GM23338 (cell line): ENCODE measurements around the gene IRGC. TPM values are rescaled to one million over a fixed set of nuclear protein-coding genes. Genes with fewer than 3 reads are reported as not detected.

Experiments used
- ATAC-seq: fragments of 200-7000 bp; cut with Tn5 transposase; 3 replicates; pipeline ENCODE4 v1.9.1; 2020
- DNase-seq: peaks from one replicate; pipeline ENCODE4 v3.0.0-alpha.2; 2015; ENCODE audit warnings: low spot score
- H2AFZ ChIP-seq: fragments of 200-600 bp; sonication (generic); 2 replicates; pipeline ENCODE4 v1.8.0; 2016; ENCODE audit warnings: antibody characterized with exemption, mild to moderate bottlenecking, moderate library complexity
- H3F3A ChIP-seq: fragments of 200-600 bp; sonication (generic); replicated peaks from 2 replicates; pipeline ENCODE4 v1.8.0; 2017; ENCODE audit warnings: antibody characterized with exemption, mixed run types, low read depth
- H3K27ac ChIP-seq: fragments of 200-600 bp; sonication (generic); 2 replicates; pipeline ENCODE4 v1.6.1; 2016; ENCODE audit warnings: low read depth
- H3K27me3 ChIP-seq: fragments of 200-600 bp; sonication (generic); 2 replicates; pipeline ENCODE4 v1.8.0; 2016; ENCODE audit warnings: mild to moderate bottlenecking, mixed run types, moderate library complexity; ENCODE audit not compliant: insufficient read depth
- H3K36me3 ChIP-seq: fragments of 200-600 bp; sonication (generic); 2 replicates; pipeline ENCODE4 v1.8.0; 2016; ENCODE audit warnings: mild to moderate bottlenecking; ENCODE audit not compliant: insufficient read depth
- H3K4me1 ChIP-seq: fragments of 200-600 bp; sonication (generic); 2 replicates; pipeline ENCODE4 v1.8.0; 2016; ENCODE audit warnings: mild to moderate bottlenecking, moderate library complexity; ENCODE audit not compliant: insufficient read depth
- H3K4me2 ChIP-seq: fragments of 200-600 bp; sonication (generic); 2 replicates; pipeline ENCODE4 v1.7.1; 2017; ENCODE audit warnings: mixed run types
- H3K4me3 ChIP-seq: fragments of 200-600 bp; sonication (generic); 2 replicates; pipeline ENCODE4 v1.6.1; 2016; ENCODE audit warnings: mixed run types
- H3K79me2 ChIP-seq: fragments of 200-600 bp; sonication (generic); replicated peaks from 2 replicates; pipeline ENCODE4 v1.8.0; 2017; ENCODE audit warnings: mild to moderate bottlenecking; ENCODE audit not compliant: insufficient read depth
- H3K9me2 ChIP-seq: fragments of 200-600 bp; sonication (generic); 2 replicates; pipeline ENCODE4 v1.8.0; 2017; ENCODE audit not compliant: insufficient read depth
- H4K20me1 ChIP-seq: fragments of 200-600 bp; sonication (generic); replicated peaks from 2 replicates; pipeline ENCODE4 v1.8.0; 2017; ENCODE audit warnings: mild to moderate bottlenecking; ENCODE audit not compliant: insufficient read depth
- H3K27ac Mint-ChIP-seq: 2 replicates; pipeline ENCODE4 v1.8.0; 2020; ENCODE audit warnings: inconsistent platforms, mild to moderate bottlenecking, moderate library complexity, mixed read lengths
- H3K27me3 Mint-ChIP-seq: 3 replicates; pipeline ENCODE4 v1.8.0; 2022; ENCODE audit warnings: low read depth, mild to moderate bottlenecking, moderate library complexity, mixed read lengths, inconsistent platforms; ENCODE audit not compliant: insufficient read depth, poor library complexity
- H3K36me3 Mint-ChIP-seq: 3 replicates; pipeline ENCODE4 v1.8.0; 2021; ENCODE audit warnings: low read depth, mild to moderate bottlenecking, inconsistent platforms, moderate library complexity, mixed read lengths
- H3K4me1 Mint-ChIP-seq: 3 replicates; pipeline ENCODE4 v1.8.0; 2020; ENCODE audit warnings: mild to moderate bottlenecking, inconsistent platforms, mixed read lengths
- H3K4me3 Mint-ChIP-seq: 3 replicates; pipeline ENCODE4 v1.8.0; 2021; ENCODE audit warnings: moderate library complexity, mild to moderate bottlenecking, inconsistent platforms, mixed read lengths
- H3K9me3 Mint-ChIP-seq: 3 replicates; pipeline ENCODE4 v1.8.0; 2020; ENCODE audit warnings: moderate library complexity, mild to moderate bottlenecking, inconsistent platforms, mixed read lengths
- CREB1 ChIP-seq: fragments of 250-450 bp; sonication (Bioruptor Pico); IDR thresholded peaks from 2 replicates; pipeline ENCODE4 v1.5.0; 2020; ENCODE audit warnings: low read depth, mild to moderate bottlenecking, moderate library complexity
- CTCF ChIP-seq, 2 experiments: fragments of 200-600 bp in 1 of 2; sonication (generic) in 1 of 2; conservative IDR thresholded peaks; 2 replicates each; pipeline versions ENCODE4 v1.5.1 to v1.6.1; 2016 to 2017; ENCODE audit warnings: antibody characterized with exemption in 2 of 2, low read depth in 2 of 2, mild to moderate bottlenecking in 2 of 2, moderate library complexity in 1 of 2
- EZH2 ChIP-seq: fragments of 200-600 bp; sonication (generic); IDR thresholded peaks from one replicate; pipeline ENCODE4 v1.8.0; 2017; ENCODE audit warnings: antibody characterized with exemption, mild to moderate bottlenecking, low read depth; ENCODE audit not compliant: unreplicated experiment
- EZH2phosphoT487 ChIP-seq: fragments of 200-600 bp; sonication (generic); IDR thresholded peaks from one replicate; pipeline ENCODE4 v1.8.1; 2018; ENCODE audit warnings: antibody characterized with exemption; ENCODE audit not compliant: unreplicated experiment
- JUNB ChIP-seq: IDR thresholded peaks from one replicate; pipeline ENCODE4 v1.6.1; 2016; ENCODE audit warnings: antibody characterized with exemption; ENCODE audit not compliant: unreplicated experiment
- NANOG ChIP-seq: IDR thresholded peaks from 2 replicates; pipeline ENCODE4 v1.6.1; 2016; ENCODE audit warnings: antibody characterized with exemption, borderline replicate concordance
- POLR2AphosphoS5 ChIP-seq: IDR thresholded peaks from 2 replicates; pipeline ENCODE4 v1.6.1; 2016; ENCODE audit warnings: antibody characterized with exemption, low read depth
- STAT1 ChIP-seq: IDR thresholded peaks from one replicate; pipeline ENCODE4 v1.6.1; 2016; ENCODE audit warnings: antibody characterized with exemption; ENCODE audit not compliant: unreplicated experiment
- ZNF114 ChIP-seq: fragments of 250-450 bp; sonication (Bioruptor Pico); IDR thresholded peaks from 2 replicates; pipeline ENCODE4 v1.5.0; 2020; ENCODE audit warnings: mild to moderate bottlenecking, moderate library complexity
- ZNF331 ChIP-seq: fragments of 250-450 bp; sonication (Bioruptor Pico); IDR thresholded peaks from 2 replicates; pipeline ENCODE4 v1.5.0; 2020; ENCODE audit warnings: low read depth, mild to moderate bottlenecking, moderate library complexity
- ZNF462 ChIP-seq: fragments of 250-450 bp; sonication (Bioruptor Pico); IDR thresholded peaks from 2 replicates; pipeline ENCODE4 v1.5.0; 2020; ENCODE audit warnings: mild to moderate bottlenecking, moderate library complexity
- polyA plus RNA-seq: library from polyadenylated mRNA; unstranded; fragments of >200 nt; fragmentation: Nextera tagmentation; extraction: Ambion mirVana; gene quantifications from 2 replicates; pipeline ENCODE4 v1.2.1, GENCODE V29; 2016
- total RNA-seq: library from RNA; depleted of rRNA; stranded (reverse); fragments of >200 nt; shearing (Covaris generic); gene quantifications from 2 replicates; pipeline ENCODE4 v1.2.3, GENCODE V29; 2014
- TF ChIP-seq, protein P1 (sequence below): IDR thresholded peaks from 2 replicates; pipeline ENCODE4 v1.6.1; 2016; ENCODE audit warnings: antibody characterized with exemption
- TF ChIP-seq, protein P2 (sequence below): IDR thresholded peaks from one replicate; pipeline ENCODE4 v1.6.1; 2018; ENCODE audit warnings: antibody characterized with exemption; ENCODE audit not compliant: unreplicated experiment

The IRGC gene
- total and polyA plus RNA-seq, 2 experiments from 2014 or later: not detected

GRCh38 chr19:43690444-43690843 is 25.4 kb upstream of the IRGC start:
- no peaks in the 10 kb centered on the region; the same call in 2 of the 3 replicates for H3K4me1 Mint-ChIP-seq
- Histone ChIP-seq H3F3A (no peaks in the 10 kb centered on the region), H3K4me1 (no peaks in the 10 kb centered on the region), H3K4me2 (no peak overlapping the region), H3K36me3 (no peaks in the 10 kb centered on the region), H3K27me3 (no peaks in the 10 kb centered on the region), H3K4me3 (no peak overlapping the region), H2AFZ (no peak overlapping the region), H3K79me2 (no peaks in the 10 kb centered on the region), H3K9me2 (no peaks in the 10 kb centered on the region), H3K27ac (no peak overlapping the region), H4K20me1 (no peaks in the 10 kb centered on the region)
- no peak overlapping the region for H3K4me3 Mint-ChIP-seq
- DNase-seq (no peak), ATAC-seq (no peak)
- H3K9me3 Mint-ChIP-seq: peaks cover 19% of the 10 kb centered on the region
- TF ChIP-seq ZNF462 (CRISPR knock-in tag) (no peak), ZNF331 (CRISPR knock-in tag) (no peak), CTCF (conservative IDR thresholded peaks at IDR 0.05; ENCODE audit: low read depth in 2 of 2) (no peak), CREB1 (CRISPR knock-in tag) (no peak), POLR2AphosphoS5 (no peak), ZNF114 (no peak), STAT1 (no peak), EZH2phosphoT487 (no peak), JUNB (no peak), EZH2 (no peak), NANOG (no peak)
- TF ChIP-seq, protein P1, sequence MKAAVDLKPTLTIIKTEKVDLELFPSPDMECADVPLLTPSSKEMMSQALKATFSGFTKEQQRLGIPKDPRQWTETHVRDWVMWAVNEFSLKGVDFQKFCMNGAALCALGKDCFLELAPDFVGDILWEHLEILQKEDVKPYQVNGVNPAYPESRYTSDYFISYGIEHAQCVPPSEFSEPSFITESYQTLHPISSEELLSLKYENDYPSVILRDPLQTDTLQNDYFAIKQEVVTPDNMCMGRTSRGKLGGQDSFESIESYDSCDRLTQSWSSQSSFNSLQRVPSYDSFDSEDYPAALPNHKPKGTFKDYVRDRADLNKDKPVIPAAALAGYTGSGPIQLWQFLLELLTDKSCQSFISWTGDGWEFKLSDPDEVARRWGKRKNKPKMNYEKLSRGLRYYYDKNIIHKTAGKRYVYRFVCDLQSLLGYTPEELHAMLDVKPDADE: no peak
- TF ChIP-seq, protein P2, sequence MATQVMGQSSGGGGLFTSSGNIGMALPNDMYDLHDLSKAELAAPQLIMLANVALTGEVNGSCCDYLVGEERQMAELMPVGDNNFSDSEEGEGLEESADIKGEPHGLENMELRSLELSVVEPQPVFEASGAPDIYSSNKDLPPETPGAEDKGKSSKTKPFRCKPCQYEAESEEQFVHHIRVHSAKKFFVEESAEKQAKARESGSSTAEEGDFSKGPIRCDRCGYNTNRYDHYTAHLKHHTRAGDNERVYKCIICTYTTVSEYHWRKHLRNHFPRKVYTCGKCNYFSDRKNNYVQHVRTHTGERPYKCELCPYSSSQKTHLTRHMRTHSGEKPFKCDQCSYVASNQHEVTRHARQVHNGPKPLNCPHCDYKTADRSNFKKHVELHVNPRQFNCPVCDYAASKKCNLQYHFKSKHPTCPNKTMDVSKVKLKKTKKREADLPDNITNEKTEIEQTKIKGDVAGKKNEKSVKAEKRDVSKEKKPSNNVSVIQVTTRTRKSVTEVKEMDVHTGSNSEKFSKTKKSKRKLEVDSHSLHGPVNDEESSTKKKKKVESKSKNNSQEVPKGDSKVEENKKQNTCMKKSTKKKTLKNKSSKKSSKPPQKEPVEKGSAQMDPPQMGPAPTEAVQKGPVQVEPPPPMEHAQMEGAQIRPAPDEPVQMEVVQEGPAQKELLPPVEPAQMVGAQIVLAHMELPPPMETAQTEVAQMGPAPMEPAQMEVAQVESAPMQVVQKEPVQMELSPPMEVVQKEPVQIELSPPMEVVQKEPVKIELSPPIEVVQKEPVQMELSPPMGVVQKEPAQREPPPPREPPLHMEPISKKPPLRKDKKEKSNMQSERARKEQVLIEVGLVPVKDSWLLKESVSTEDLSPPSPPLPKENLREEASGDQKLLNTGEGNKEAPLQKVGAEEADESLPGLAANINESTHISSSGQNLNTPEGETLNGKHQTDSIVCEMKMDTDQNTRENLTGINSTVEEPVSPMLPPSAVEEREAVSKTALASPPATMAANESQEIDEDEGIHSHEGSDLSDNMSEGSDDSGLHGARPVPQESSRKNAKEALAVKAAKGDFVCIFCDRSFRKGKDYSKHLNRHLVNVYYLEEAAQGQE: no peak
- H3K27me3 Mint-ChIP-seq: peaks cover 8% of the 10 kb centered on the region
- H3K27ac Mint-ChIP-seq: no peak overlapping the region
- H3K36me3 Mint-ChIP-seq: no peaks in the 10 kb centered on the region
